ENCODE data around the gene CKAP2L.

CKAP2L gene

GRCh38 chr2:112764071-112765044, at the start of gene CKAP2L:
Gene CKAP2L (minus strand): TSS chr2:112764609. CDS start chr2:112764598, 11 bp downstream.
- DNase-seq (ENCODE audit: low spot score), result peak; percentile 96

GRCh38 chr2:112813280-112813966, 49.0 kb upstream of the CKAP2L start:
- no peak for DNase-seq (ENCODE audit: low spot score)

GRCh38 chr2:112812318-112813267, 48.2 kb upstream of the CKAP2L start:
- no peak for DNase-seq (ENCODE audit: low spot score)

GRCh38 chr2:112811841-112812306, 47.5 kb upstream of the CKAP2L start:
- DNase-seq (ENCODE audit: low spot score), result no peak

- DNase-seq (ENCODE audit: low spot score), result no peak
These were observed 46.9 kb upstream of the CKAP2L start for GRCh38 chr2:112811276-112811831.

GRCh38 chr2:112809112-112809511, 44.7 kb upstream of the CKAP2L start:
- no peak for DNase-seq (ENCODE audit: low spot score)

GRCh38 chr2:112807233-112807807, 42.9 kb upstream of the CKAP2L start:
- DNase-seq (ENCODE audit: low spot score), result no peak

GRCh38 chr2:112805542-112805941, 41.1 kb upstream of the CKAP2L start:
- DNase-seq (ENCODE audit: low spot score), result no peak

GRCh38 chr2:112803691-112804521, 39.5 kb upstream of the CKAP2L start:
- no peak for DNase-seq (ENCODE audit: low spot score)

- DNase-seq (ENCODE audit: low spot score), result no peak
These were observed 36.6 kb upstream of the CKAP2L start for GRCh38 chr2:112800881-112801583.

- DNase-seq (ENCODE audit: low spot score), result no peak
These were observed 34.9 kb upstream of the CKAP2L start for GRCh38 chr2:112798979-112799975.

- no peak for DNase-seq (ENCODE audit: low spot score)
These were observed 32.1 kb upstream of the CKAP2L start for GRCh38 chr2:112796486-112796885.

GRCh38 chr2:112795774-112796173, 31.4 kb upstream of the CKAP2L start:
- no peak for DNase-seq (ENCODE audit: low spot score)

GRCh38 chr2:112794841-112795240, 30.4 kb upstream of the CKAP2L start:
- DNase-seq (ENCODE audit: low spot score), result no peak

GRCh38 chr2:112794131-112794733, 29.8 kb upstream of the CKAP2L start:
- peak; percentile 34 for DNase-seq (ENCODE audit: low spot score)

- DNase-seq (ENCODE audit: low spot score), result no peak
These were observed 29.1 kb upstream of the CKAP2L start for GRCh38 chr2:112793449-112793978.

GRCh38 chr2:112792419-112792818, 28.0 kb upstream of the CKAP2L start:
- no peak for DNase-seq (ENCODE audit: low spot score)
